ENCODE measurements around the gene CNDP2.

CNDP2 gene

GRCh38 chr18:74501386-74501785, 5.2 kb downstream of the CNDP2 start:
- no peak for DNase-seq

GRCh38 chr18:74503137-74503536, 7.0 kb downstream of the CNDP2 start:
- DNase-seq: no peak

- no peak for DNase-seq
Measured at GRCh38 chr18:74505776-74506175, 9.6 kb downstream of the CNDP2 start.

- no peak for DNase-seq
Measured at GRCh38 chr18:74506448-74507084, 10.4 kb downstream of the CNDP2 start.

GRCh38 chr18:74507097-74507881, 11.1 kb downstream of the CNDP2 start:
- DNase-seq: no peak

- DNase-seq: no peak
Measured at GRCh38 chr18:74507927-74508326, 11.8 kb downstream of the CNDP2 start.

GRCh38 chr18:74508366-74508765, 12.2 kb downstream of the CNDP2 start:
- DNase-seq: no peak

GRCh38 chr18:74508821-74509225, 12.7 kb downstream of the CNDP2 start:
- no peak for DNase-seq

GRCh38 chr18:74509856-74510769, 13.9 kb downstream of the CNDP2 start:
- DNase-seq: no peak

- DNase-seq: no peak
Measured at GRCh38 chr18:74510770-74511095, 14.6 kb downstream of the CNDP2 start.

GRCh38 chr18:74511823-74512222, 15.7 kb downstream of the CNDP2 start:
- DNase-seq: no peak

GRCh38 chr18:74512321-74513053, 16.3 kb downstream of the CNDP2 start:
- no peak for DNase-seq

- DNase-seq: no peak
Measured at GRCh38 chr18:74513149-74513882, 17.2 kb downstream of the CNDP2 start.

- no peak for DNase-seq
Measured at GRCh38 chr18:74513883-74514205, 17.7 kb downstream of the CNDP2 start.

- no peak for DNase-seq
Measured at GRCh38 chr18:74514860-74515495, 18.8 kb downstream of the CNDP2 start.

- DNase-seq: no peak
Measured at GRCh38 chr18:74515620-74516231, 19.6 kb downstream of the CNDP2 start.

- no peak for DNase-seq
Measured at GRCh38 chr18:74516271-74517235, 20.4 kb downstream of the CNDP2 start.

- DNase-seq: no peak
Measured at GRCh38 chr18:74517236-74517630, 21.1 kb downstream of the CNDP2 start.

- DNase-seq: no peak
Measured at GRCh38 chr18:74518456-74519295, 22.5 kb downstream of the CNDP2 start.

Measured in CD4-positive, alpha-beta T cell treated with Interleukin-6 for 4 hours (primary cell).